IMR-90 (cell line): ENCODE data around the gene NAB2. TPM values are rescaled to one million over a fixed set of nuclear protein-coding genes. Genes with fewer than 3 reads are reported as not detected.

Experiments used
- ATAC-seq: fragments of 200-7000 bp; cut with Tn5 transposase; 2 replicates; pipeline ENCODE4 v1.9.1; 2020; ENCODE audit warnings: low read depth, mild to moderate bottlenecking, moderate library complexity
- BruUV-seq: library from RNA; stranded (reverse); fragments of 400-500 nt; replicated peaks from 2 replicates; lab custom pipeline; 2021; lab: Mats Ljungman, UMichigan
- CTCF ChIA-PET: fragments of 300-600 bp; formaldehyde crosslinking; extraction: SDS; loops from one replicate; lab custom pipeline; 2021; ENCODE audit warnings: antibody characterized with exemption; lab: Yijun Ruan, JAX
- POLR2A ChIA-PET: fragments of 300-600 bp; sonication (Branson Sonifier 250); formaldehyde crosslinking; loops from one replicate; lab custom pipeline; 2022; ENCODE audit warnings: antibody characterized with exemption; ENCODE audit not compliant: unreplicated experiment; lab: Charles Lee
- DNase-seq: peaks from one replicate; pipeline ENCODE4 v3.0.0; 2013
- H2AFZ ChIP-seq: replicated peaks from 2 replicates; pipeline ENCODE3; 2013; ENCODE audit warnings: low read length, mild to moderate bottlenecking; ENCODE audit not compliant: poor library complexity
- H2AK5ac ChIP-seq: 2 replicates; pipeline ENCODE4 v1.6.1; 2013; ENCODE audit warnings: low read depth, low read length, inconsistent platforms
- H2AK9ac ChIP-seq: replicated peaks from 2 replicates; pipeline ENCODE3; 2013; ENCODE audit warnings: mild to moderate bottlenecking, low read depth, low read length, moderate library complexity; ENCODE audit not compliant: poor library complexity
- H2BK120ac ChIP-seq: 2 replicates; pipeline ENCODE4 v1.6.1; 2013; ENCODE audit warnings: low read depth, low read length, inconsistent platforms
- H2BK15ac ChIP-seq: 3 replicates; pipeline ENCODE4 v1.6.1; 2013; ENCODE audit warnings: low read depth, low read length, inconsistent platforms
- H2BK20ac ChIP-seq: 2 replicates; pipeline ENCODE4 v1.6.1; 2013; ENCODE audit warnings: low read depth, mild to moderate bottlenecking, inconsistent platforms, low read length, moderate library complexity
- H2BK5ac ChIP-seq: 2 replicates; pipeline ENCODE4 v1.6.1; 2013; ENCODE audit warnings: mild to moderate bottlenecking, low read depth, low read length, inconsistent platforms; ENCODE audit not compliant: poor library complexity, severe bottlenecking
- H3K14ac ChIP-seq: replicated peaks from 2 replicates; pipeline ENCODE4 v1.6.1; 2013; ENCODE audit warnings: low read depth, low read length, inconsistent platforms
- H3K18ac ChIP-seq: 2 replicates; pipeline ENCODE4 v1.6.1; 2013; ENCODE audit warnings: low read depth, low read length, control low read depth
- H3K23ac ChIP-seq: 2 replicates; pipeline ENCODE4 v1.6.1; 2013; ENCODE audit warnings: low read depth, low read length, inconsistent platforms
- H3K27ac ChIP-seq: 2 replicates; pipeline ENCODE4 v1.5.1; 2013; ENCODE audit warnings: mild to moderate bottlenecking, control low read depth, low read length; ENCODE audit not compliant: insufficient read depth
- H3K27me3 ChIP-seq: 2 replicates; pipeline ENCODE4 v1.6.1; 2013; ENCODE audit warnings: low read length; ENCODE audit not compliant: control insufficient read depth, insufficient read depth
- H3K36me3 ChIP-seq: 2 replicates; pipeline ENCODE4 v1.6.1; 2013; ENCODE audit warnings: low read length, mixed read lengths; ENCODE audit not compliant: control insufficient read depth, insufficient read depth
- H3K4ac ChIP-seq: 2 replicates; pipeline ENCODE4 v1.6.1; 2013; ENCODE audit warnings: low read depth, low read length, inconsistent platforms
- H3K4me1 ChIP-seq: 2 replicates; pipeline ENCODE4 v1.6.1; 2013; ENCODE audit warnings: low read length, mixed read lengths; ENCODE audit not compliant: control insufficient read depth, insufficient read depth
- H3K4me2 ChIP-seq: 2 replicates; pipeline ENCODE4 v1.6.1; 2013; ENCODE audit warnings: low read depth, mild to moderate bottlenecking, control low read depth, low read length, moderate library complexity
- H3K4me3 ChIP-seq: 2 replicates; pipeline ENCODE4 v1.5.1; 2013; ENCODE audit warnings: low read depth, mild to moderate bottlenecking, control low read depth, low read length, moderate library complexity; ENCODE audit not compliant: insufficient read depth
- H3K56ac ChIP-seq: 2 replicates; pipeline ENCODE4 v1.6.1; 2013; ENCODE audit warnings: low read length, inconsistent platforms; ENCODE audit not compliant: insufficient read depth; ENCODE audit errors: extremely low read depth
- H3K79me1 ChIP-seq, 2 experiments: 2 replicates each; pipeline ENCODE4 v1.6.1; 2013; ENCODE audit warnings: low read length in 2 of 2, inconsistent platforms in 1 of 2, low read depth in 1 of 2
- H3K9ac ChIP-seq: 2 replicates; pipeline ENCODE4 v1.6.1; 2013; ENCODE audit warnings: low read depth, low read length, control low read depth
- H3K9me1 ChIP-seq: 2 replicates; pipeline ENCODE4 v1.6.1; 2013; ENCODE audit warnings: low read length, inconsistent platforms; ENCODE audit not compliant: insufficient read depth
- H3K9me3 ChIP-seq: 2 replicates; pipeline ENCODE4 v1.6.1; 2013; ENCODE audit warnings: low read length; ENCODE audit not compliant: control insufficient read depth, insufficient read depth
- H4K20me1 ChIP-seq: 2 replicates; pipeline ENCODE4 v1.6.1; 2013; ENCODE audit warnings: low read length, inconsistent platforms; ENCODE audit not compliant: insufficient read depth
- H4K5ac ChIP-seq: 2 replicates; pipeline ENCODE4 v1.6.1; 2013; ENCODE audit warnings: mild to moderate bottlenecking, low read depth, low read length, control low read depth
- H4K8ac ChIP-seq, 2 experiments: 2 replicates each; pipeline ENCODE4 v1.6.1; 2013; ENCODE audit warnings: low read depth in 2 of 2, low read length in 2 of 2, control low read depth in 1 of 2, inconsistent platforms in 1 of 2
- H4K91ac ChIP-seq: 2 replicates; pipeline ENCODE4 v1.6.1; 2013; ENCODE audit warnings: low read depth, low read length, inconsistent platforms; ENCODE audit not compliant: insufficient read depth
- BHLHE40 ChIP-seq: fragments of 150-350 bp; IDR thresholded peaks from 2 replicates; pipeline ENCODE4 v1.6.1; 2016; ENCODE audit warnings: mild to moderate bottlenecking, low read depth, low read length
- CHD1 ChIP-seq: IDR thresholded peaks from 2 replicates; pipeline ENCODE4 v1.6.1; 2012; ENCODE audit warnings: low read depth, low read length, improper control_type of control experiment
- FOS ChIP-seq: fragments of 150-350 bp; IDR thresholded peaks from 2 replicates; pipeline ENCODE4 v1.6.1; 2016; ENCODE audit warnings: low read depth, low read length
- MXI1 ChIP-seq: IDR thresholded peaks from 2 replicates; pipeline ENCODE4 v1.6.1; 2012; ENCODE audit warnings: low read depth, mild to moderate bottlenecking, low read length, moderate library complexity, borderline replicate concordance
- RAD21 ChIP-seq: IDR thresholded peaks from 2 replicates; pipeline ENCODE4 v1.6.1; 2012; ENCODE audit warnings: low read length, improper control_type of control experiment
- SMC3 ChIP-seq: fragments of 150-350 bp; IDR thresholded peaks from 2 replicates; pipeline ENCODE4 v1.6.1; 2016; ENCODE audit warnings: low read depth, mild to moderate bottlenecking, antibody characterized with exemption, low read length, moderate library complexity
- WGBS, 2 experiments: methylation state at CpG; one replicate each; pipeline versions ENCODE4 v1.1.5 to v1.1.7; 2013; ENCODE audit warnings: missing lambda C conversion rate in 2 of 2; ENCODE audit not compliant: insufficient read length in 1 of 2; ENCODE audit errors: extremely low coverage in 2 of 2; 5-methylcytosine and 5-hydroxymethylcytosine counted together
- dilution Hi-C: fragments of 300-500 bp; cut with HindIII; formaldehyde crosslinking; loops from one replicate; pipeline ENCODE4 v1.14.3; 2018; ENCODE audit warnings: low sequenced_read_pairs; ENCODE audit not compliant: unreplicated experiment
- in situ Hi-C: fragments of 300-500 bp; cut with MboI; formaldehyde crosslinking; loops from 3 replicates; pipeline ENCODE4 v1.14.3; 2019; ENCODE audit warnings: low sequenced_read_pairs, inconsistent platforms, mixed read lengths
- intact Hi-C: fragments of 100-400 bp; cut with micrococcal nuclease; formaldehyde crosslinking; loops from 2 replicates; pipeline ENCODE4 v1.10.0; 2022
- polyA plus RNA-seq, 3 experiments: library from polyadenylated mRNA; depleted of rRNA; stranded (reverse); fragments of >200 nt; gene quantifications; 2 replicates each; pipeline ENCODE4 v1.2.3, GENCODE V29; 2012; ENCODE audit warnings: low replicate concordance in 1 of 3
- total RNA-seq: library from RNA; depleted of rRNA; stranded (reverse); fragments of >200 nt; gene quantifications from 2 replicates; pipeline ENCODE4 v1.2.3, GENCODE V29; 2012

The NAB2 gene
- total and polyA plus RNA-seq, 2 of the 4 experiments (the other 2 are of a cell fraction), result 65.1 to 68.8 TPM

GRCh38 chr12:57066245-57066644 is 22.7 kb upstream of the NAB2 start:
- Histone ChIP-seq H3K4ac (no peak overlapping the region), H3K36me3 (peaks cover 6% of the 10 kb centered on the region), H3K18ac (no peak overlapping the region), H4K20me1 (no peaks in the 10 kb centered on the region; the same call in 1 of the 2 replicates), H2BK5ac (no peak overlapping the region), H3K4me3 (no peak overlapping the region), H3K27me3 (no peaks in the 10 kb centered on the region), H2BK20ac (no peak overlapping the region), H3K9me3 (no peaks in the 10 kb centered on the region), H4K8ac (no peak overlapping the region), H4K5ac (no peak overlapping the region), H2AFZ (no peak overlapping the region), H3K56ac (no peak overlapping the region), H2BK15ac (no peak overlapping the region), H3K27ac (no peak overlapping the region), H3K4me1 (peaks cover 3% of the 10 kb centered on the region), H3K9me1 (no peaks in the 10 kb centered on the region), H2BK120ac (no peak overlapping the region), H2AK5ac (no peak overlapping the region), H3K23ac (no peak overlapping the region), H3K79me1 (peaks cover 7 to 8% of the 10 kb centered on the region in 2 experiments; a peak in 2 of 4 replicates), H3K4me2 (no peak overlapping the region), H4K91ac (no peak overlapping the region), H2AK9ac (no peak overlapping the region), H3K14ac (no peak overlapping the region), H3K9ac (no peak overlapping the region)
- TF ChIP-seq CHD1, result no peak
- TF ChIP-seq RAD21, result no peak
- TF ChIP-seq MXI1, result no peak
- no peak for TF ChIP-seq SMC3
- TF ChIP-seq BHLHE40, result no peak
- no peak for TF ChIP-seq FOS
- dilution Hi-C loops (no loop called here), intact Hi-C loops (loop anchor here (5.0 kb wide), 1 partner anchor 171 kb away; a partner anchor contains a TSS), in situ Hi-C loops (loop anchor here (5.0 to 10.0 kb wide), 3 partner anchors 46 to 311 kb away; partner anchors contain the start of genes PRIM1 and STAT6)
- WGBS, 2 experiments, result no CpG with 5 or more reads among the region's 2 CpGs
- CTCF ChIA-PET, result interaction anchor here (0.6 to 1.2 kb wide), 2 partner anchors 58 to 67 kb away, joined by 3 to 4 read pairs; no protein-coding TSS in a partner anchor
- no TSS peak for BruUV-seq
- no peak for ATAC-seq
- POLR2A ChIA-PET, result no interaction called here
- DNase-seq, result no peak
